Keratinocyte (primary cell): ENCODE measurements around the gene DLGAP1. TPM values are rescaled to one million over a fixed set of nuclear protein-coding genes. Genes with fewer than 3 reads are reported as not detected.

Experiments used
- DNase-seq: peaks from one replicate; pipeline ENCODE4 v3.0.0-alpha.2; 2011; ENCODE audit warnings: low read depth, missing footprints, low spot score
- FAIRE-seq: peaks from 2 replicates; lab custom pipeline; 2011; peaks lifted over from hg19 to GRCh38; lab: Jason Lieb, UNC
- H2AFZ ChIP-seq: 2 replicates; pipeline ENCODE4 v1.6.0; 2012; ENCODE audit warnings: low read length, control low read depth, inconsistent platforms; ENCODE audit not compliant: control insufficient read depth
- H3K27ac ChIP-seq: 2 replicates; pipeline ENCODE4 v1.5.1; 2011; ENCODE audit warnings: low read length; ENCODE audit not compliant: control insufficient read depth, insufficient read depth
- H3K27me3 ChIP-seq: 3 replicates; pipeline ENCODE4 v1.6.0; 2011; ENCODE audit warnings: low read length; ENCODE audit not compliant: control insufficient read depth, insufficient read depth; ENCODE audit errors: extremely low read depth
- H3K36me3 ChIP-seq, 2 experiments: 2 replicates in 1 of 2; 3 replicates in 1 of 2; pipeline ENCODE4 v1.5.1; 2011; ENCODE audit warnings: low read length in 2 of 2, mild to moderate bottlenecking in 1 of 2; ENCODE audit not compliant: control insufficient read depth in 2 of 2, insufficient read depth in 2 of 2; ENCODE audit errors: extremely low read depth in 1 of 2
- H3K4me1 ChIP-seq: 3 replicates; pipeline ENCODE4 v1.5.1; 2011; ENCODE audit warnings: low read length; ENCODE audit not compliant: control insufficient read depth, insufficient read depth; ENCODE audit errors: extremely low read depth
- H3K4me2 ChIP-seq: 3 replicates; pipeline ENCODE4 v1.6.0; 2011; ENCODE audit warnings: low read depth, low read length; ENCODE audit not compliant: control insufficient read depth, insufficient read depth; ENCODE audit errors: extremely low read depth
- H3K4me3 ChIP-seq, 3 experiments: fragments of 200-600 bp in 1 of 3; sonication (generic) in 1 of 3; 2 replicates in 2 of 3; 3 replicates in 1 of 3; pipeline ENCODE4 v1.5.1; 2011 to 2016; ENCODE audit warnings: low read length in 3 of 3, mild to moderate bottlenecking in 3 of 3, control low read depth in 2 of 3, inconsistent platforms in 1 of 3, low read depth in 1 of 3, mixed read lengths in 1 of 3, mixed run types in 1 of 3, moderate library complexity in 1 of 3; ENCODE audit not compliant: control insufficient read depth in 2 of 3, insufficient read depth in 2 of 3; ENCODE audit errors: extremely low read depth in 1 of 3
- H3K79me2 ChIP-seq: 2 replicates; pipeline ENCODE4 v1.6.0; 2012; ENCODE audit warnings: low read length; ENCODE audit not compliant: control insufficient read depth, insufficient read depth
- H3K9ac ChIP-seq: 3 replicates; pipeline ENCODE4 v1.6.0; 2011; ENCODE audit warnings: low read length; ENCODE audit not compliant: control insufficient read depth, insufficient read depth; ENCODE audit errors: extremely low read depth
- H3K9me1 ChIP-seq: 3 replicates; pipeline ENCODE4 v1.6.0; 2011; ENCODE audit warnings: low read length; ENCODE audit not compliant: control insufficient read depth, insufficient read depth; ENCODE audit errors: extremely low read depth
- H3K9me3 ChIP-seq: 2 replicates; pipeline ENCODE4 v1.5.1; 2012; ENCODE audit warnings: low read depth, low read length; ENCODE audit not compliant: control insufficient read depth
- H4K20me1 ChIP-seq: 3 replicates; pipeline ENCODE4 v1.6.0; 2011; ENCODE audit warnings: low read length; ENCODE audit not compliant: control insufficient read depth, insufficient read depth; ENCODE audit errors: extremely low read depth
- CTCF ChIP-seq, 3 experiments: IDR thresholded peaks in 1 of 3; conservative IDR thresholded peaks in 1 of 3; optimal IDR thresholded peaks in 1 of 3; 2 replicates in 2 of 3; 3 replicates in 1 of 3; pipeline versions ENCODE3 to v1.5.1; 2011; ENCODE audit warnings: low read length in 3 of 3, mild to moderate bottlenecking in 3 of 3, moderate library complexity in 2 of 3, control low read depth in 1 of 3, inconsistent platforms in 1 of 3; ENCODE audit not compliant: insufficient read depth in 2 of 3; ENCODE audit errors: extremely low read depth in 1 of 3
- EZH2 ChIP-seq: IDR thresholded peaks from one replicate; pipeline ENCODE4 v1.6.1; 2012; ENCODE audit warnings: inconsistent platforms, mild to moderate bottlenecking, low read length, moderate library complexity
- dilution Hi-C: fragments of 300-500 bp; cut with MboI; formaldehyde crosslinking; loops from one replicate; pipeline ENCODE4 v1.7.0; 2020; ENCODE audit warnings: low sequenced_read_pairs; ENCODE audit not compliant: extremely low pct_ligation_motif_present
- polyA plus RNA-seq, 5 experiments: library from polyadenylated mRNA; depleted of rRNA in 3 of 5; stranded (reverse) in 3 of 5; stranded (forward) in 1 of 5; unstranded in 1 of 5; fragments of >200 nt; gene quantifications; 1 replicate in 1 of 5; 2 replicates in 3 of 5; 3 replicates in 1 of 5; pipeline versions ENCODE4 v1.2.1 to v1.2.3, GENCODE V29; 2011 to 2012; ENCODE audit warnings: missing spikeins in 2 of 5, low read depth in 1 of 5, low replicate concordance in 1 of 5

DLGAP1 gene
- polyA plus RNA-seq, 1 donor (not counting 4 experiments of a cell fraction or from before 2014, with no cell fraction given) = not detected

- H3K4me2 ChIP-seq = no peak overlapping the region
- H3K79me2 ChIP-seq = no peaks in the 10 kb centered on the region
- no peak overlapping the region for H3K27ac ChIP-seq
- dilution Hi-C loops = no loop called here
- H4K20me1 ChIP-seq = no peaks in the 10 kb centered on the region
- H3K9me3 ChIP-seq = no peaks in the 10 kb centered on the region
- H3K4me3 ChIP-seq = no peak overlapping the region
- TF ChIP-seq CTCF (optimal IDR thresholded peaks at IDR 0.05 in 1 of 3, IDR thresholded peaks at IDR 0.05 in 1 of 3, conservative IDR thresholded peaks at IDR 0.05 in 1 of 3; ENCODE audit: extremely low read depth in 1 of 3, insufficient read depth in 2 of 3, low read length in 3 of 3) (peak in 2 of 3 experiments; percentile 40 to 41), EZH2 (no peak)
- no peak overlapping the region for H3K9ac ChIP-seq
- H3K27me3 ChIP-seq = no peaks in the 10 kb centered on the region
- H3K4me1 ChIP-seq = no peaks in the 10 kb centered on the region
- DNase-seq (no peak), FAIRE-seq (peak; percentile 59)
- no peak overlapping the region for H2AFZ ChIP-seq
- H3K9me1 ChIP-seq = no peaks in the 10 kb centered on the region
- H3K36me3 ChIP-seq = no peaks in the 10 kb centered on the region
Observed at GRCh38 chr18:3869848-3870247, 585.3 kb downstream of the DLGAP1 start.

- no peaks in the 10 kb centered on the region for H3K9me1 ChIP-seq
- no peak overlapping the region for H3K4me3 ChIP-seq
- dilution Hi-C loops = no loop called here
Observed at GRCh38 chr18:3867864-3868311, 587.2 kb downstream of the DLGAP1 start.

More at GRCh38 chr18:3867864-3868311, 587.2 kb downstream of the DLGAP1 start:
- DNase-seq (no peak), FAIRE-seq (no peak)
- Histone ChIP-seq H3K27ac (no peak overlapping the region), H2AFZ (no peak overlapping the region), H4K20me1 (no peaks in the 10 kb centered on the region), H3K27me3 (no peaks in the 10 kb centered on the region), H3K9ac (no peak overlapping the region), H3K79me2 (no peaks in the 10 kb centered on the region), H3K36me3 (no peaks in the 10 kb centered on the region), H3K4me1 (no peaks in the 10 kb centered on the region), H3K4me2 (no peak overlapping the region), H3K9me3 (no peaks in the 10 kb centered on the region)
- no peak for TF ChIP-seq EZH2
- no peak for TF ChIP-seq CTCF (optimal IDR thresholded peaks at IDR 0.05 in 1 of 3, IDR thresholded peaks at IDR 0.05 in 1 of 3, conservative IDR thresholded peaks at IDR 0.05 in 1 of 3; ENCODE audit: extremely low read depth in 1 of 3, insufficient read depth in 2 of 3, low read length in 3 of 3)
